Adrenal gland (tissue), 12 donors: ENCODE measurements around the gene FAM229A. TPM values are rescaled to one million over a fixed set of nuclear protein-coding genes. Genes with fewer than 3 reads are reported as not detected.

Experiments
- DNase-seq, 7 donors: peaks; one replicate each; pipeline ENCODE4 v3.0.0-alpha.2; 2019 to 2020
- H3K27ac ChIP-seq, 5 donors: fragments of 200-600 bp; sonication (generic) in 4 of 5; 1 replicate in 3 of 5; 2 replicates in 2 of 5; pipeline versions ENCODE4 v1.5.1 to v1.8.0; 2016 to 2020; ENCODE audit warnings: mild to moderate bottlenecking in 1 of 5
- H3K27me3 ChIP-seq: fragments of 200-600 bp; 2 replicates; pipeline ENCODE4 v1.8.0; 2021
- H3K36me3 ChIP-seq, 2 donors: fragments of 200-600 bp; replicated peaks in 1 of 2; 1 replicate in 1 of 2; 2 replicates in 1 of 2; pipeline versions ENCODE4 v1.5.1 to v1.8.0; 2018 to 2022
- H3K4me1 ChIP-seq, 2 donors: fragments of 200-600 bp; replicated peaks in 1 of 2; 1 replicate in 1 of 2; 2 replicates in 1 of 2; pipeline versions ENCODE4 v1.5.1 to v1.8.0; 2018 to 2021
- H3K4me3 ChIP-seq, 4 donors: fragments of 200-600 bp; sonication (generic) in 3 of 4; one replicate each; pipeline ENCODE4 v1.5.1; 2016 to 2018
- H3K9me3 ChIP-seq, 3 donors: fragments of 200-600 bp; sonication (generic) in 1 of 3; replicated peaks in 1 of 3; 1 replicate in 2 of 3; 2 replicates in 1 of 3; pipeline versions ENCODE4 v1.5.1 to v1.8.0; 2016 to 2021
- CTCF ChIP-seq, 6 experiments: fragments of 450-650 bp in 4 of 6; fragments of 200-600 bp in 2 of 6; sonication (generic) in 1 of 6; IDR thresholded peaks; 1 replicate in 5 of 6; 2 replicates in 1 of 6; pipeline versions ENCODE4 v1.5.1 to v1.8.0; 2016 to 2021; ENCODE audit warnings: antibody characterized with exemption in 6 of 6, mild to moderate bottlenecking in 2 of 6, moderate library complexity in 1 of 6
- POLR2A ChIP-seq, 2 donors: fragments of 450-650 bp; IDR thresholded peaks; one replicate each; pipeline ENCODE4 v1.6.1; 2017; ENCODE audit warnings: antibody characterized with exemption in 2 of 2, mild to moderate bottlenecking in 2 of 2, moderate library complexity in 1 of 2
- WGBS, 4 donors: extraction: QIAGEN DNeasy Blood & Tissue Kit in 2 of 4; methylation state at CpG; one replicate each; pipeline versions ENCODE4 v1.1.5 to v1.1.7; 2013 to 2017; 5-methylcytosine and 5-hydroxymethylcytosine counted together
- intact Hi-C, 2 donors: fragments of 100-400 bp; cut with DNase I; formaldehyde crosslinking; loops; one replicate each; pipeline versions ENCODE4 v1.14.1 to v1.15.0; 2022 to 2023
- polyA plus RNA-seq, 3 donors: library from polyadenylated mRNA; stranded (reverse); fragments of 200-250 nt in 2 of 3; fragments of 350-450 nt in 1 of 3; fragmentation: Illumina TruSeq in 1 of 3; extraction: RNeasy Lipid Tissue Mini Kit (QIAGEN cat#74804) in 1 of 3; gene quantifications; one replicate each; pipeline ENCODE4 v1.2.3, GENCODE V29; 2013 to 2014
- total RNA-seq, 9 donors: library from RNA; depleted of rRNA in 4 of 9; stranded (reverse); fragments of >200 nt in 4 of 9; fragments of 120-200 nt in 1 of 9; fragmentation: NEBNext Ultra II Directional in 1 of 9; extraction: Animal tissue kit (Norgen Biotek cat#: 25700) in 1 of 9; gene quantifications; one replicate each; pipeline versions ENCODE4 v1.1.0 to v1.2.4, GENCODE V29; 2013 to 2023
- donor health status: healthy with polysubstance abuse.
- donor health status: Bipolar disorder and iron deficiency.
- donor health status: DM: yes; HTN: yes; CAD: no.
- donor health status: DM: no; HTN: no; CAD: no.
- donor health status: DM: no; HTN: no; CAD: no.
- donor health status: DM: yes; HTN: yes; CAD: no.

FAM229A gene
- total and polyA plus RNA-seq, 12 donors = 1.3 to 110 (median 7.0) TPM

DNA sequence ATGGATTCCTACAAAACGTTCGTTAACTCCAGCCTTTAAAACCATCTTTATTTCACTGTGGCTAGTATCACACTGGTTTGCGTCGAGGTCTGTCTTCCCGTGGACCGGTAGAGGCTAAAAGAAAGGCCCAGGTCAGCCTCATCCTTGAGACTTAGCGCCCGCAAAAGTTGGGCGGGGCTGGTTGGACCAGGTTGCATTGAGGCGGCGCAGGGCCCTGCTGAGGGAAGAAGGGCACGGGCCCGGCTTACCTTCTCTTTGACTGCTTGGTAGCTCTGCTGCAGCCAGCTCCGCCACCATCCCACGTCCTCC lies 31.5 kb upstream of the FAM229A start:
- intact Hi-C loops = no loop called here
- DNase-seq = peak in 4 of 7 donors; percentile 62 to 71 (median 65)
- peak overlapping the region; percentile 20 to 74 (median 66) for H3K4me3 ChIP-seq
- peak overlapping the region; percentile 69 to 98 (median 97) for H3K27ac ChIP-seq
- H3K4me1 ChIP-seq = peaks cover 21 to 31% of the 10 kb centered on the region in 2 donors
- H3K27me3 ChIP-seq = no peaks in the 10 kb centered on the region
- H3K36me3 ChIP-seq = peaks cover 0 to 25% of the 10 kb centered on the region in 2 donors
- H3K9me3 ChIP-seq = no peaks in the 10 kb centered on the region
- WGBS, 4 donors = 0 to 3% (median 2%) methylated on average over 9 to 15 of the region's 15 CpGs
- TF ChIP-seq POLR2A (IDR thresholded peaks at IDR 0.05) = no peak
- no peak for TF ChIP-seq CTCF (IDR thresholded peaks at IDR 0.05)

DNA sequence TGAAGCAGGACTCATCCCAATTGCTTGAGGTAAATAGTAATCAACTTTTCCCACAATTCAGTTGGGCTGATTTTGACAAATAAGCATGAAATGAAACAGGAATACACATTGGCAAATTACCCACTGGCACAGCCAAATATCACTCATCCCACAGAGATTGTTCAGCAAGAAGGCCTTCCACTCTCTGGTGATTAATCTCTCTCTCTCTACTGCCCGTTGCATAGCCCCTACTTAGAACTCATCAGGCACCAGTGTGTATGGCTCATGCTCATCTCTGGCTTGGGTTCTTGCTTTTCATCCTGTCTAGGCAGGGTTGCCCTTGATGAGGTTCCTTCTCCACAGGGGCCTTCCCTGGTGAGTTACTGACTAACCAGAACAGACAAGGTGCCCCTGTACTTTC lies 30.9 kb upstream of the FAM229A start:
- H3K9me3 ChIP-seq = no peaks in the 10 kb centered on the region
- H3K27me3 ChIP-seq = no peaks in the 10 kb centered on the region
- WGBS, 4 donors = 23 to 50% (median 26%) methylated on average over 1 of the region's 1 CpG
- peak overlapping the region in 2 of 4 donors; percentile 72 to 74 for H3K4me3 ChIP-seq
- peak in 5 of 7 donors; percentile 51 to 78 (median 66) for DNase-seq
- peaks cover 21 to 31% of the 10 kb centered on the region in 2 donors for H3K4me1 ChIP-seq
- intact Hi-C loops = no loop called here
- H3K36me3 ChIP-seq = peaks cover 0 to 31% of the 10 kb centered on the region in 2 donors
- peak overlapping the region; percentile 69 to 98 (median 97) for H3K27ac ChIP-seq
- peak in 1 of 2 donors; percentile 88 for TF ChIP-seq POLR2A (IDR thresholded peaks at IDR 0.05)
- no peak for TF ChIP-seq CTCF (IDR thresholded peaks at IDR 0.05)

- Histone ChIP-seq H3K4me3 (peak overlapping the region in 1 of 4 donors; percentile 15), H3K27ac (peak overlapping the region; percentile 30 to 98 (median 97)), H3K4me1 (peaks cover 21 to 31% of the 10 kb centered on the region in 2 donors), H3K36me3 (peaks cover 0 to 38% of the 10 kb centered on the region in 2 donors), H3K27me3 (no peaks in the 10 kb centered on the region), H3K9me3 (no peaks in the 10 kb centered on the region)
- DNase-seq = peak in 4 of 7 donors; percentile 20 to 68 (median 46)
- intact Hi-C loops = no loop called here
- no peak for TF ChIP-seq POLR2A (IDR thresholded peaks at IDR 0.05)
- TF ChIP-seq CTCF (IDR thresholded peaks at IDR 0.05) = no peak
- 14 to 21% (median 17%) methylated on average over 3 of the region's 3 CpGs for WGBS, 4 donors
Measured at GRCh38 chr1:32392325-32392724, 30.0 kb upstream of the FAM229A start.

DNA sequence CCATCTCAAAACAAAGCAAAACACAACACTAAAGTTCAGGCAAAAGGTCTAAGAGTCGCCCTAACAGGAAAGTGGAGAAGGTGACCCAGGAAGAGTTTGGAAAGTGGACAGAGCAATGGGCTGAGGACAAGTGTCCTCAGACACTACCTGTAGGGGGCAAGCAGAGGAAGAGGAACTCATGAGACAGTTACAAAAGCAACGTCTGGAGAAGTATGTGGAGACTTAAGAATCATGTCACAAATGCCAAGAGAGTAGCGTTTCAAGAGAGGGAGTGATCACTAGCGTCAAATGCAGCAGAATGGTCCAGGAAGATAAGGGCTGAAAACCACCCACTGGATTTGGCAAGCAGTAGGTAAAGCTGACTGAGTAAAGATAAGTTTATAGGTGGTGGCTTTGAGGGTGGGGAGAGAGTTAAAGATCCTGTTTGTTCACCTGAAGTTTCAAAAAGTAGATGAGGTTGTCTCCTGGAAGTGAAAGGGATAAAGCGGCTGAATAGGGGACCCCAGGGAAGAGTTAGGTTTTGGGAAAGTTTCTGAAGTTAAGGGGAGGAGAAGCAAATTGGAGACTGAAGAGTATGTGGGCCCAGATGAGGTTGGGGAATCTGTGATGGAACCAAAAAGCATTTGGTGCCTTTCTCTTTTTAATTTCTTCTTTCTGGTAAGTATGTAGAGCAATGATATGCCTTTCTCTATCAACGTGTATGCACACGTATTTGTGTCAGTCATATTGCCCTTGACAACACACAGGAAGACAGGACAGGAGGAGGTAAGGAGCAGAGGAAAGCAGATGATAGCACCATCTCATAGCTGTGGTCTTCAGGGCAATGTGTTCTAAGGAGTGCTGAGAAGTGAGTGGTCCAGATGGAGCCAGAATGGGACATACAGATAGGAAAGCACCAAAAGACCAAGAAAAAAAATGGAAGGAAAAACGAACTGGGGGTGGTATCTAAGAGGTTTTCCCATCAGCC lies 28.9 kb upstream of the FAM229A start:
- Histone ChIP-seq H3K27me3 (no peaks in the 10 kb centered on the region), H3K27ac (peak overlapping the region in 3 of 5 donors; percentile 97 to 98 (median 97)), H3K9me3 (no peaks in the 10 kb centered on the region), H3K4me1 (peaks cover 21 to 31% of the 10 kb centered on the region in 2 donors), H3K36me3 (peaks cover 0 to 48% of the 10 kb centered on the region in 2 donors), H3K4me3 (no peak overlapping the region)
- intact Hi-C loops = no loop called here
- DNase-seq = no peak
- TF ChIP-seq CTCF (IDR thresholded peaks at IDR 0.05) (no peak), POLR2A (IDR thresholded peaks at IDR 0.05) (no peak)
- WGBS, 4 donors = 64 to 67% (median 65%) methylated on average over 8 of the region's 8 CpGs
